Thoracic aorta (tissue), 2 donors: ENCODE results near the gene TRIM2. TPM values are rescaled to one million over a fixed set of nuclear protein-coding genes. Genes with fewer than 3 reads are reported as not detected.

Experiments
- ATAC-seq: fragments of 150-250 bp; one replicate; pipeline ENCODE4 v1.8.0; 2017; ENCODE audit warnings: low read depth; ENCODE audit not compliant: insufficient number of reproducible peaks, low FRiP score
- DNase-seq: peaks from one replicate; pipeline ENCODE4 v3.0.0-alpha.2; 2020; ENCODE audit warnings: low spot score
- H3K27ac ChIP-seq, 2 donors: fragments of 200-600 bp; sonication (generic); 1 replicate in 1 of 2; 2 replicates in 1 of 2; pipeline ENCODE4 v1.5.1; 2016; ENCODE audit warnings: mild to moderate bottlenecking in 2 of 2, moderate library complexity in 2 of 2
- H3K27me3 ChIP-seq: fragments of 200-600 bp; sonication (generic); replicated peaks from 2 replicates; pipeline ENCODE4 v1.6.0; 2016; ENCODE audit warnings: mild to moderate bottlenecking; ENCODE audit not compliant: insufficient read depth
- H3K36me3 ChIP-seq: fragments of 200-600 bp; sonication (generic); one replicate; pipeline ENCODE4 v1.5.1; 2016
- H3K4me1 ChIP-seq, 2 donors: fragments of 200-600 bp; sonication (generic); 1 replicate in 1 of 2; 2 replicates in 1 of 2; pipeline versions ENCODE4 v1.5.1 to v1.6.0; 2016; ENCODE audit warnings: low read depth in 2 of 2, mild to moderate bottlenecking in 1 of 2; ENCODE audit not compliant: control insufficient read depth in 1 of 2
- H3K4me3 ChIP-seq: fragments of 200-600 bp; sonication (generic); 2 replicates; pipeline ENCODE4 v1.5.1; 2016; ENCODE audit warnings: mild to moderate bottlenecking
- H3K9me3 ChIP-seq: fragments of 200-600 bp; sonication (generic); 2 replicates; pipeline ENCODE4 v1.5.1; 2016
- CTCF ChIP-seq: fragments of 200-600 bp; sonication (generic); IDR thresholded peaks from one replicate; pipeline ENCODE4 v1.5.1; 2019; ENCODE audit warnings: antibody characterized with exemption
- total RNA-seq, 2 donors: library from RNA; depleted of rRNA; stranded (reverse); fragments of >200 nt; gene quantifications; one replicate each; pipeline versions ENCODE4 v1.1.0 to v1.2.3, GENCODE V29; 2016

TRIM2 gene
- total RNA-seq, 2 donors from 2014 or later, result 31.7 to 41.3 TPM

GRCh38 chr4:153243468-153243867 lies 39.2 kb downstream of the TRIM2 start:
- H3K27ac ChIP-seq, result no peak overlapping the region
- H3K36me3 ChIP-seq, result peaks cover 5% of the 10 kb centered on the region
- H3K9me3 ChIP-seq, result no peaks in the 10 kb centered on the region
- no peaks in the 10 kb centered on the region for H3K27me3 ChIP-seq
- ATAC-seq, result no peak
- no peak for DNase-seq
- no peak overlapping the region for H3K4me3 ChIP-seq
- TF ChIP-seq CTCF, result no peak
- no peaks in the 10 kb centered on the region for H3K4me1 ChIP-seq

- H3K4me3 ChIP-seq, result no peak overlapping the region
- H3K27me3 ChIP-seq, result no peaks in the 10 kb centered on the region
- H3K4me1 ChIP-seq, result peaks cover 4 to 7% of the 10 kb centered on the region in 2 donors
- H3K36me3 ChIP-seq, result peaks cover 5% of the 10 kb centered on the region
- ATAC-seq (no peak), DNase-seq (no peak)
- no peak for TF ChIP-seq CTCF
- no peaks in the 10 kb centered on the region for H3K9me3 ChIP-seq
- H3K27ac ChIP-seq, result no peak overlapping the region
Measured at GRCh38 chr4:153244969-153245368, 40.7 kb downstream of the TRIM2 start.

- H3K36me3 ChIP-seq, result peaks cover 4% of the 10 kb centered on the region
- peaks cover 4 to 9% of the 10 kb centered on the region in 2 donors for H3K4me1 ChIP-seq
- ATAC-seq (no peak), DNase-seq (no peak)
- no peaks in the 10 kb centered on the region for H3K27me3 ChIP-seq
- TF ChIP-seq CTCF, result no peak
- H3K27ac ChIP-seq, result no peak overlapping the region
- no peaks in the 10 kb centered on the region for H3K9me3 ChIP-seq
- no peak overlapping the region for H3K4me3 ChIP-seq
Measured at GRCh38 chr4:153245775-153246174, 41.5 kb downstream of the TRIM2 start.

- ATAC-seq, result no peak
- peaks cover 4 to 9% of the 10 kb centered on the region in 2 donors for H3K4me1 ChIP-seq
- no peak for DNase-seq
- no peak overlapping the region for H3K27ac ChIP-seq
- H3K4me3 ChIP-seq, result no peak overlapping the region
- no peaks in the 10 kb centered on the region for H3K36me3 ChIP-seq
- no peaks in the 10 kb centered on the region for H3K27me3 ChIP-seq
- no peaks in the 10 kb centered on the region for H3K9me3 ChIP-seq
- TF ChIP-seq CTCF, result no peak
Measured at GRCh38 chr4:153246446-153247115, 42.3 kb downstream of the TRIM2 start.

- no peaks in the 10 kb centered on the region for H3K36me3 ChIP-seq
- H3K4me1 ChIP-seq, result peaks cover 4 to 9% of the 10 kb centered on the region in 2 donors
- no peak overlapping the region for H3K4me3 ChIP-seq
- DNase-seq (no peak), ATAC-seq (no peak)
- no peak for TF ChIP-seq CTCF
- no peak overlapping the region for H3K27ac ChIP-seq
- no peaks in the 10 kb centered on the region for H3K9me3 ChIP-seq
- no peaks in the 10 kb centered on the region for H3K27me3 ChIP-seq
Measured at GRCh38 chr4:153247116-153247490, 42.9 kb downstream of the TRIM2 start.
